GM20000 (cell line): ENCODE measurements around the gene IRAK2.

Source experiments
- DNase-seq: peaks from one replicate; pipeline ENCODE4 v3.0.0; 2012; ENCODE audit warnings: low spot score
- CTCF ChIP-seq: IDR thresholded peaks from 2 replicates; pipeline ENCODE4 v1.5.1; 2012; ENCODE audit warnings: mild to moderate bottlenecking, control low read depth; ENCODE audit errors: extremely low read depth, missing control alignments

Gene IRAK2

GRCh38 chr3:10223676-10224639 is 59.2 kb downstream of the IRAK2 start:
- DNase-seq, result peak; percentile 63
- no peak for TF ChIP-seq CTCF

- DNase-seq, result peak; percentile 76
- peak; percentile 67 for TF ChIP-seq CTCF
Measured at GRCh38 chr3:10224794-10225665, 60.3 kb downstream of the IRAK2 start.

GRCh38 chr3:10226293-10226692 is 61.6 kb downstream of the IRAK2 start:
- DNase-seq, result peak; percentile 41

GRCh38 chr3:10228248-10228950 is 63.7 kb downstream of the IRAK2 start:
- no peak for TF ChIP-seq CTCF
- DNase-seq, result peak; percentile 44

More at GRCh38 chr3:10226293-10226692, 61.6 kb downstream of the IRAK2 start:
- TF ChIP-seq CTCF, result no peak

- no peak for TF ChIP-seq CTCF
- no peak for DNase-seq
Measured at GRCh38 chr3:10229576-10229975, 64.9 kb downstream of the IRAK2 start.

GRCh38 chr3:10232137-10232536 is 67.4 kb downstream of the IRAK2 start:
- no peak for TF ChIP-seq CTCF
- DNase-seq, result peak; percentile 49
